ENCODE measurements around the gene CBX7. TPM values are rescaled to one million over a fixed set of nuclear protein-coding genes. Genes with fewer than 3 reads are reported as not detected.
A peak's percentile ranks its signal among the peaks of the same experiment; 100 is the strongest.

CBX7 gene
- total RNA-seq, 1 donor = 8.0 TPM

- no peak overlapping the region for H3K4me3 ChIP-seq (ENCODE audit: low read depth, low read length)
- TF ChIP-seq CTCF (IDR thresholded peaks at IDR 0.05; ENCODE audit: insufficient read depth, low read length) = no peak
- DNase-seq (ENCODE audit: low read depth) = no peak
These were observed 61.1 kb downstream of the CBX7 start for GRCh38 chr22:39091126-39092081.

- H3K4me3 ChIP-seq (ENCODE audit: low read depth, low read length) = no peak overlapping the region
- no peak for TF ChIP-seq CTCF (IDR thresholded peaks at IDR 0.05; ENCODE audit: insufficient read depth, low read length)
- no peak for DNase-seq (ENCODE audit: low read depth)
These were observed 61.9 kb downstream of the CBX7 start for GRCh38 chr22:39090426-39091064.

GRCh38 chr22:39089928-39090327 is 62.6 kb downstream of the CBX7 start:
- H3K4me3 ChIP-seq (ENCODE audit: low read depth, low read length) = no peak overlapping the region
- DNase-seq (ENCODE audit: low read depth) = peak; percentile 16
- no peak for TF ChIP-seq CTCF (IDR thresholded peaks at IDR 0.05; ENCODE audit: insufficient read depth, low read length)

GRCh38 chr22:39088685-39089032 is 63.8 kb downstream of the CBX7 start:
- no peak overlapping the region for H3K4me3 ChIP-seq (ENCODE audit: low read depth, low read length)
- DNase-seq (ENCODE audit: low read depth) = no peak
- TF ChIP-seq CTCF (IDR thresholded peaks at IDR 0.05; ENCODE audit: insufficient read depth, low read length) = no peak

GRCh38 chr22:39087881-39088684 is 64.4 kb downstream of the CBX7 start:
- no peak for TF ChIP-seq CTCF (IDR thresholded peaks at IDR 0.05; ENCODE audit: insufficient read depth, low read length)
- no peak overlapping the region for H3K4me3 ChIP-seq (ENCODE audit: low read depth, low read length)
- no peak for DNase-seq (ENCODE audit: low read depth)

- TF ChIP-seq CTCF (IDR thresholded peaks at IDR 0.05; ENCODE audit: insufficient read depth, low read length) = no peak
- DNase-seq (ENCODE audit: low read depth) = no peak
- H3K4me3 ChIP-seq (ENCODE audit: low read depth, low read length) = no peak overlapping the region
These were observed 65.4 kb downstream of the CBX7 start for GRCh38 chr22:39087098-39087497.

Data from fibroblast of the aortic adventitia (primary cell).